Measurements from ENCODE around the gene PKN1.
A peak's percentile ranks its signal among the peaks of the same experiment; 100 is the strongest.
"Not testable (repeated sequence)": the region's sequence is repeated elsewhere in the genome, so short reads cannot be mapped to it uniquely, and the experiment has no call there.

The PKN1 gene

GRCh38 chr19:14492756-14493337 lies 59.7 kb downstream of the PKN1 start:
- DNase-seq: no peak

- no peak for DNase-seq
Measured at GRCh38 chr19:14494411-14494810, 61.3 kb downstream of the PKN1 start.

- no peak for DNase-seq
Measured at GRCh38 chr19:14494910-14495671, 62.0 kb downstream of the PKN1 start.

GRCh38 chr19:14495672-14496028 lies 62.5 kb downstream of the PKN1 start:
- no peak for DNase-seq

- DNase-seq: peak; percentile 70
Measured at GRCh38 chr19:14496029-14496833, 63.1 kb downstream of the PKN1 start, which contains the start of gene GIPC1. TSS of gene GIPC1 (minus strand) at chr19:14496127. CDS start at chr19:14482976, 13,151 bp downstream.

GRCh38 chr19:14496834-14497227 lies 63.7 kb downstream of the PKN1 start:
- DNase-seq: no peak

GRCh38 chr19:14497228-14497921 lies 64.3 kb downstream of the PKN1 start:
- no peak for DNase-seq

GRCh38 chr19:14502334-14503092 lies 69.4 kb downstream of the PKN1 start:
- no peak for DNase-seq

GRCh38 chr19:14503285-14503684 lies 70.2 kb downstream of the PKN1 start:
- DNase-seq: no peak

- DNase-seq: not testable (repeated sequence)
Measured at GRCh38 chr19:14504575-14504974, 71.5 kb downstream of the PKN1 start.

GRCh38 chr19:14505488-14506239 lies 72.6 kb downstream of the PKN1 start:
- peak; percentile 57 for DNase-seq

- no peak for DNase-seq
Measured at GRCh38 chr19:14507704-14508542, 74.8 kb downstream of the PKN1 start.

GRCh38 chr19:14510311-14511228 lies 77.5 kb downstream of the PKN1 start:
- no peak for DNase-seq

- DNase-seq: no peak
Measured at GRCh38 chr19:14511229-14511593, 78.1 kb downstream of the PKN1 start.

- no peak for DNase-seq
Measured at GRCh38 chr19:14512406-14512961, 79.4 kb downstream of the PKN1 start.

- no peak for DNase-seq
Measured at GRCh38 chr19:14514215-14514863, 81.2 kb downstream of the PKN1 start.

GRCh38 chr19:14515501-14516047 lies 82.5 kb downstream of the PKN1 start:
- no peak for DNase-seq

GRCh38 chr19:14516048-14516534 lies 83.0 kb downstream of the PKN1 start:
- DNase-seq: no peak
